NCI-H774 (cell line): Measurements from ENCODE around the gene OSBP2.
"Not testable (repeated sequence)": the region's sequence is repeated elsewhere in the genome, so short reads cannot be mapped to it uniquely, and the experiment has no call there.

Experiments used
- DNase-seq: peaks from one replicate; lab custom pipeline; 2025; lab: John Stamatoyannopoulos, UW

The OSBP2 gene

GRCh38 chr22:30718938-30719337, 24.3 kb downstream of the OSBP2 start:
- DNase-seq: no peak

GRCh38 chr22:30720263-30720837, 25.7 kb downstream of the OSBP2 start:
- no peak for DNase-seq

DNA sequence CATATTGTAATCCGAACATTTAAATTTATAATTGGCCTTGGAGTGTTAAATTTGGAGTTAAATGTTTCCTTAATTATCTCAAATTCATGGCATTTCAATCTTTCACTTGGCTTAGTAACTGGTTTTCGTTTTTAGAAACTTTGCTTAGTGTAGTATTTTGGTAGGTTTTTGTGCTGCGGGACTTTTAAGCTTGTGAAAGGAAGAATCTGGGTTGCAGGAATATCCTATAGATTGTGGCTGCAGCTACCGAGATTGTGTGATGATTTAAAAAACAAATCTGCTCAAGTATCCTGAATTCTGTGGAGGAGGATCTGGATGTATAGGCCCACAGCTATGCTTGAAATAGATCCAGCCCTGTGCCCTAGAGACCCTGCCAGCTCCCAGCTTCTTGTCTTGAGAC, 27.1 kb downstream of the OSBP2 start:
- no peak for DNase-seq

- no peak for DNase-seq
Observed at GRCh38 chr22:30728826-30729225, 34.2 kb downstream of the OSBP2 start.

- no peak for DNase-seq
Observed at GRCh38 chr22:30731658-30732057, 37.0 kb downstream of the OSBP2 start.

DNA sequence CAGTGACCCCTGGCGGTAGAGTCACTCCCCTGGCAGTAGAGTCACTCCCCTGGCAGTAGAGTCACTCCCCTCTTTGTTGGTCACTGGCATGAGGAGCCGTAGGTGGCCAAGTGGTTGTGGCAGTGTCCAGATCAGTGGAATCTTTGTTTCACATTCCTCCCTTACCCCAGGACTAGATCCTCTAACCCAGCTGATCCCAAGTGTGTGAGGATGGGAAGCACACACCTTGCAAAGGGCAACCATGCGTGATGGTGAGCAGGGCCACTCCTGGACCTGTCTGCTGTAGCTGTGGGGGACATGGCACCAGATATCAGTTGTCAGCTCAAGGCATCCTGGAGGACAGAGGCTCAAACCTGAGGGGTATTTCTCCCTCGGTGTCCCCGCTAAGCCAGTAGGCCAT, 37.8 kb downstream of the OSBP2 start:
- no peak for DNase-seq

DNA sequence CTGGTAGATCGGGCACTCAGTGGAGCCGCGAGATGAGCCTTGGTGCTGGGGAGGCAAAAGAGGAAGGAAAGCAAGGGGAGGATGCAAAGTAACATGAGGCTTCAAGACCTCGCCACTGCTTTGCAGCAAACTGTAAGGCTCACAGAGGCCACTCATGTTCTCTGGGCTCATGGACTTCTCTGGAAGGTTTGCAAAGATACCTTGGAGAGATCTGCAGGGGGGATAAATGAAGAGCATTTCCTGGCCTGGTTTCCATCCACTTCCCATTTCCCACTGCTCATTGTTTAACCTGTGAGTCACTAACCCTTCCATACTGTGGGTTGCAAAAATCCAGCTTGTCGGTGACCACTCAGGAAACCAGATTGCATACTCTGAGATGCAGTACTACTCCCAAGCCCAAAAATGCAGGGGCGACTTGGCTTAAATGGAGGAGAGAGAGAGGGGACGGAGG, 38.5 kb downstream of the OSBP2 start:
- no peak for DNase-seq

- DNase-seq: not testable (repeated sequence)
Observed at GRCh38 chr22:30740007-30740406, 45.3 kb downstream of the OSBP2 start.

DNA sequence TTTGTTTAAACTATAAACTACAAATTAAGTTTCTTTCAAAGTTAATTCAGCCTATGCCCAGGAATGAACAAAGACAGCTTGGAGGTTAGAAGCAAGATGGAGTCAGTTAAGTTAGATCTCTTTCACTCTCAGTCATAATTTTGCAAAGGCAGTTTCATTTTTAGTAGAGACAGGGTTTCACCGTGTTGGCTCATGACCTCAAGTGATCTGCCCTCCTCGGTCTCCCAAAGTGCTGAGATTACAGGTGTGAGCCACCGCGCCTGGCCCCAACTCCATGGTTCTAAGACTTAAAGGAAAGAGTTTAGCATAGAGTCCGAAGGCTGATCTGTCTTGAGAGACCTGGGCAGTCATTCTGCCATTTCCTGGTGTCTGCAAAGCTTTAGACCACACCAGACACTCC, 45.8 kb downstream of the OSBP2 start:
- DNase-seq: not testable (repeated sequence)

- DNase-seq: no peak
Observed at GRCh38 chr22:30742291-30743256, 47.9 kb downstream of the OSBP2 start.

- DNase-seq: no peak
Observed at GRCh38 chr22:30743257-30744020, 48.8 kb downstream of the OSBP2 start.

DNA sequence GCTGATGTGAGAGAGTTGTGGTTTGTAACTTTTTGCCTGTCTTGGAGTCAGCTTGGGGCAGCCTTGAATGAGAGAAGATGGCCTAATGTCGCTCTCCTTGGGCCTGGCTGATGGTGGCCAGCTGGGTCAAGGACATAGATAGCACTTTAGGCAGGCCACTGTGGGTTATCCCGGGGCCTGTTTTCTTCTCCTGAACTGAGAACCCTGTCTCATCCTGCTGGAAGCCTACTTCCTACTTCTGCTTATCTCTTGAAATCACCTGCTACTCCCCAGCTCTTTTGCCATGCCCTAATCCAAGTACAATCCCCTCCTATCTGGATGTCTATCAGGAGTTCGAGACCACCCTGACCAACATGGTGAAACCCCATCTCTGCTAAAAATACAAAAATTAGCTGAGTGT, 49.5 kb downstream of the OSBP2 start:
- no peak for DNase-seq

GRCh38 chr22:30747493-30747892, 52.8 kb downstream of the OSBP2 start:
- no peak for DNase-seq

DNA sequence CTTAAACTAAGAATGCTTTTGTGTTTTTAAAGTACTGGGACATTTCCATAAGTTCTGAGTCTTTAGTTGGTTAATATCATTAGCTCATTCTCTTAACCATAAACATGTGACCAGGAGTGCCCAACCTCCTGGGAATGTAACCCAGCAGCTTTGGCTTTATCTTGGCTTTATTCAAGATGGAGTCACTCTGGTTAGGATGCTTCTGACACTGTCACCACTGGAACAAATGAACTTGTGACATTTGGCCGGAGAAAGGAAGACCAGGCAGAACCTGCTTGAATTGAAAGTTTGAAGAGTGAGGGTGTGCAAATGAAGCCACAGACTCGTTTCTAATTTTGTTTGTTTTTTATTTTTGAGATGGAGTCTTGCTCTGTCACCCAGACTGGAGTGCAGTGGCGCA, 54.6 kb downstream of the OSBP2 start:
- no peak for DNase-seq

DNA sequence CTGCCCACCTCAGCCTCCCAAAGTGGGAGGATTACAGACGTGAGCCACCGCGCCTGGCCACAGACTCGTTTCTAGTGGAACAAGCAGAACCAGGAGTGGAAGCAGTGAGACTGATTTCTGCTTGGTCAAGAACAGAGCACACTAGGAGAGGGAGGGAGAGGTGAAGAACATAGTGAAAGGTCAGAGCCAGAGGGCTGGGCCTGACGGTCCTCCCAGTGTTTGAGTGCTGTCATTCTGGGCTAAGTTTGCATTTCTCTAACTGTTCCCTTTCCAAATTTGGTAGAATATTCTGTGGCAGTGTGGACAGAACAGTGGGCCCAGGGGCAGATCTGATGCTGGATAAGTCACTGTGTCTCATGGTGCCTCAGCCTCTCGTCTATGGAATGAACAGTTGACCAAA, 55.2 kb downstream of the OSBP2 start:
- no peak for DNase-seq

GRCh38 chr22:30751529-30751928, 56.9 kb downstream of the OSBP2 start:
- no peak for DNase-seq

GRCh38 chr22:30752771-30753170, 58.1 kb downstream of the OSBP2 start:
- DNase-seq: no peak

GRCh38 chr22:30753701-30754100, 59.0 kb downstream of the OSBP2 start:
- DNase-seq: no peak

DNA sequence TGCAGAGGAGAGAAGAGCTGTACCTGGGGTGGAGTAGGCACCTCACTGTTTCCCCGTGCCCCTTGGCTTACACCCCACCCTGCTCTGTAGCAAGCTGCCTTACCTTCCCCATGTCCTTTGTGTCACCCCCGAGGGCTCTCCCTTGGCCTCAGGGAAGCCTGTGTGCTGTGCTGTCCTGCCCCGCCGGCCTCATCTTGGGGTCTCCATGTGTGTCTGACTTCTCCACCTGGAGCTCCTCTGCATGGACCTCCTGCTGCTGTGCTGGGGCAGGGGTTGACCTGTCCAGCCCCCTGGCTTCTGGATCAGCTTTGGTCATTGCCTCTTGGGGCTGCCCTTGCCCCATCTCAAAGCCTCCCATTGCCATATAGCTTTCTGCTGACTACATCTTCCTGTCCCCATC, 59.8 kb downstream of the OSBP2 start:
- DNase-seq: no peak

- peak; percentile 5 for DNase-seq
Observed at GRCh38 chr22:30754971-30755758, 60.5 kb downstream of the OSBP2 start.

DNA sequence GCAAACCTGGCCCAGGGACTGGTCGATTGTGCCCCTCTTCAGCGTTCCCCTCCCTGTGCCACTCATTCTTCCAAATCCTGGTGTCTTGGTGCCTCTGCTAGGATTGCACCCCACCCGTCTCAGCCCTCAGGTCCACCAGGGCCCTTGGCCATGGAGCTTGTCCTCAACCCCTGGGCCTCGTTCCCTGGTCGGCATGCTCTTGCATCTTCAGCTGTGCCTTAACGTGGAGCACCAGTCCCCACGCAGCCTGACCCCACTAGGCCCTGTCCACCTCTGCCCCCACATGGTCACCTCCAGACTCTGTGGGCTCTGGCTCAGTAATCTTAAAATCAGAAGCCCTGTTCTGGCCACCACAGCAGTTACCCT, 61.1 kb downstream of the OSBP2 start:
- no peak for DNase-seq
